Ovary (tissue), 3 donors: Measurements from ENCODE around the gene TEDC2.

ENCODE experiments used
- CTCF ChIP-seq, 3 donors: fragments of 450-650 bp in 2 of 3; fragments of 200-600 bp in 1 of 3; IDR thresholded peaks; one replicate each; pipeline versions ENCODE4 v1.5.1 to v1.8.0; 2016 to 2022; ENCODE audit warnings: antibody characterized with exemption in 3 of 3, mild to moderate bottlenecking in 1 of 3
- POLR2A ChIP-seq: fragments of 450-650 bp; IDR thresholded peaks from one replicate; pipeline ENCODE4 v1.6.1; 2017; ENCODE audit warnings: antibody characterized with exemption, mild to moderate bottlenecking, moderate library complexity
- donor health status: DM: no; HTN: no; CAD: no.

GRCh38 chr16:2456551-2457153, 3.3 kb upstream of the TEDC2 start:
- no peak for TF ChIP-seq CTCF (IDR thresholded peaks at IDR 0.05)
- no peak for TF ChIP-seq POLR2A
